ENCODE results near the gene HCN3. TPM values are rescaled to one million over a fixed set of nuclear protein-coding genes. Genes with fewer than 3 reads are reported as not detected.
A peak's percentile ranks its signal among the peaks of the same experiment; 100 is the strongest.

HCN3 gene
- total and polyA plus RNA-seq, 2 of the 13 experiments (the other 11 are each of a cell fraction or from before 2014, with no cell fraction given): 2.4 to 10.2 TPM

DNA sequence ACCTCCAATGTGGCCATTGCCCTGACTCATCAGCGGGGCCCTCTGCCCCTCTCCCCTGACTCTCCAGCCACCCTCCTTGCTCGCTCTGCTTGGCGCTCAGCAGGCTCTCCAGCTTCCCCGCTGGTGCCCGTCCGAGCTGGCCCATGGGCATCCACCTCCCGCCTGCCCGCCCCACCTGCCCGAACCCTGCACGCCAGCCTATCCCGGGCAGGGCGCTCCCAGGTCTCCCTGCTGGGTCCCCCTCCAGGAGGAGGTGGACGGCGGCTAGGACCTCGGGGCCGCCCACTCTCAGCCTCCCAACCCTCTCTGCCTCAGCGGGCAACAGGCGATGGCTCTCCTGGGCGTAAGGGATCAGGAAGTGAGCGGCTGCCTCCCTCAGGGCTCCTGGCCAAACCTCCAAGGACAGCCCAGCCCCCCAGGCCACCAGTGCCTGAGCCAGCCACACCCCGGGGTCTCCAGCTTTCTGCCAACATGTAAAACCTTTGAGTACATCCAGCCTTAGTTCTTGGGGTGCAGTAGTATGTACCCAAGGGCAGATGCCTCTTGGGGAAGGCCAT is 10.8 kb downstream of the HCN3 start:
- Histone ChIP-seq H3K36me3 (replicated peaks in 1 of 2; ENCODE audit: control insufficient read depth in 1 of 2, insufficient read depth in 2 of 2, low read length in 2 of 2) (peaks cover 0 to 4% of the 10 kb centered on the region in 2 experiments; a peak in 2 of 5 replicates), H3K4me2 (ENCODE audit: low read depth, low read length) (no peak overlapping the region), H3K79me2 (ENCODE audit: insufficient read depth, low read length) (no peaks in the 10 kb centered on the region), H2AFZ (ENCODE audit: low read length) (no peak overlapping the region), H3K9ac (ENCODE audit: insufficient read depth, low read depth, low read length) (no peak overlapping the region), H3K27me3 (ENCODE audit: control insufficient read depth in 1 of 2, insufficient read depth in 2 of 2, low read length in 2 of 2) (no peaks in the 10 kb centered on the region), H4K20me1 (ENCODE audit: insufficient read depth, low read length) (no peaks in the 10 kb centered on the region), H3K27ac (ENCODE audit: extremely low read length, insufficient read depth, low read length) (peak overlapping the region; percentile 22), H3K4me1 (ENCODE audit: insufficient read depth, low read length) (peaks cover 40% of the 10 kb centered on the region), H3K4me3 (replicated peaks in 1 of 3; ENCODE audit: insufficient read depth in 1 of 3, low read depth in 2 of 3, low read length in 3 of 3) (no peak overlapping the region), H3K9me3 (ENCODE audit: low read length) (no peaks in the 10 kb centered on the region)
- CTCF ChIA-PET (ENCODE audit: low intra/inter-chr PET ratio, low total read pairs): no interaction called here
- 98% methylated on average over 16 of the region's 21 CpGs for WGBS (ENCODE audit: low lambda C conversion rate)
- POLR2A ChIA-PET: no interaction called here
- DNase-seq (ENCODE audit: low spot score) (no peak), FAIRE-seq (no peak), ATAC-seq (no peak)
- in situ Hi-C loops (cut with HindIII; ENCODE audit: extremely low pct_ligation_motif_present, low pct_unique_long_range_greater_than_20kb) (no loop called here), intact Hi-C loops (cut with micrococcal nuclease; ENCODE audit: unreplicated experiment) (no loop called here)
- BruUV-seq (replicated peaks): no TSS peak
- TF ChIP-seq, protein P1, sequence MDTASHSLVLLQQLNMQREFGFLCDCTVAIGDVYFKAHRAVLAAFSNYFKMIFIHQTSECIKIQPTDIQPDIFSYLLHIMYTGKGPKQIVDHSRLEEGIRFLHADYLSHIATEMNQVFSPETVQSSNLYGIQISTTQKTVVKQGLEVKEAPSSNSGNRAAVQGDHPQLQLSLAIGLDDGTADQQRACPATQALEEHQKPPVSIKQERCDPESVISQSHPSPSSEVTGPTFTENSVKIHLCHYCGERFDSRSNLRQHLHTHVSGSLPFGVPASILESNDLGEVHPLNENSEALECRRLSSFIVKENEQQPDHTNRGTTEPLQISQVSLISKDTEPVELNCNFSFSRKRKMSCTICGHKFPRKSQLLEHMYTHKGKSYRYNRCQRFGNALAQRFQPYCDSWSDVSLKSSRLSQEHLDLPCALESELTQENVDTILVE (CRISPR knock-in tag; IDR thresholded peaks at IDR 0.05): no peak
- TF ChIP-seq TEAD3 (CRISPR knock-in tag; optimal IDR thresholded peaks at IDR 0.05; ENCODE audit: borderline replicate concordance) (no peak), AGO2 (optimal IDR thresholded peaks at IDR 0.05; ENCODE audit: low read depth, low read length) (peak; percentile 77), U2AF1 (optimal IDR thresholded peaks at IDR 0.05; ENCODE audit: low read depth, low read length) (no peak), KLF9 (CRISPR knock-in tag; IDR thresholded peaks at IDR 0.05; ENCODE audit: low read depth) (no peak), KDM1A (CRISPR knock-in tag; IDR thresholded peaks at IDR 0.05) (no peak), SKI (IDR thresholded peaks at IDR 0.05; ENCODE audit: partially characterized antibody) (no peak), ZKSCAN8 (CRISPR knock-in tag; IDR thresholded peaks at IDR 0.05; ENCODE audit: borderline replicate concordance) (no peak), BORCS8-MEF2B (CRISPR knock-in tag; IDR thresholded peaks at IDR 0.05) (peak; percentile 43; the same call in 1 of the 2 replicates), CCAR2 (optimal IDR thresholded peaks at IDR 0.05; ENCODE audit: low read depth, low read length) (no peak), POLR2A (IDR thresholded peaks at IDR 0.05; ENCODE audit: insufficient read depth in 1 of 2, low read depth in 2 of 2, low read length in 2 of 2) (0 out of 4 replicates have a peak, but pooled peaks of 1 of the 2 experiments have one; percentile 14), SP140L (CRISPR knock-in tag; IDR thresholded peaks at IDR 0.05; ENCODE audit: borderline replicate concordance) (no peak), RBFOX2 (IDR thresholded peaks at IDR 0.05; ENCODE audit: low read depth, low read length) (peak; percentile 32; the same call in 1 of the 2 replicates), ZFP82 (CRISPR knock-in tag; IDR thresholded peaks at IDR 0.05; ENCODE audit: borderline replicate concordance) (no peak), ZFP37 (CRISPR knock-in tag; IDR thresholded peaks at IDR 0.05; ENCODE audit: borderline replicate concordance) (no peak), ARID2 (CRISPR knock-in tag; IDR thresholded peaks at IDR 0.05; ENCODE audit: borderline replicate concordance) (no peak)
- TF ChIP-seq, protein P2, sequence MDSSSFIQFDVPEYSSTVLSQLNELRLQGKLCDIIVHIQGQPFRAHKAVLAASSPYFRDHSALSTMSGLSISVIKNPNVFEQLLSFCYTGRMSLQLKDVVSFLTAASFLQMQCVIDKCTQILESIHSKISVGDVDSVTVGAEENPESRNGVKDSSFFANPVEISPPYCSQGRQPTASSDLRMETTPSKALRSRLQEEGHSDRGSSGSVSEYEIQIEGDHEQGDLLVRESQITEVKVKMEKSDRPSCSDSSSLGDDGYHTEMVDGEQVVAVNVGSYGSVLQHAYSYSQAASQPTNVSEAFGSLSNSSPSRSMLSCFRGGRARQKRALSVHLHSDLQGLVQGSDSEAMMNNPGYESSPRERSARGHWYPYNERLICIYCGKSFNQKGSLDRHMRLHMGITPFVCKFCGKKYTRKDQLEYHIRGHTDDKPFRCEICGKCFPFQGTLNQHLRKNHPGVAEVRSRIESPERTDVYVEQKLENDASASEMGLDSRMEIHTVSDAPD (CRISPR knock-in tag; IDR thresholded peaks at IDR 0.05): no peak
- TF ChIP-seq, protein P3, sequence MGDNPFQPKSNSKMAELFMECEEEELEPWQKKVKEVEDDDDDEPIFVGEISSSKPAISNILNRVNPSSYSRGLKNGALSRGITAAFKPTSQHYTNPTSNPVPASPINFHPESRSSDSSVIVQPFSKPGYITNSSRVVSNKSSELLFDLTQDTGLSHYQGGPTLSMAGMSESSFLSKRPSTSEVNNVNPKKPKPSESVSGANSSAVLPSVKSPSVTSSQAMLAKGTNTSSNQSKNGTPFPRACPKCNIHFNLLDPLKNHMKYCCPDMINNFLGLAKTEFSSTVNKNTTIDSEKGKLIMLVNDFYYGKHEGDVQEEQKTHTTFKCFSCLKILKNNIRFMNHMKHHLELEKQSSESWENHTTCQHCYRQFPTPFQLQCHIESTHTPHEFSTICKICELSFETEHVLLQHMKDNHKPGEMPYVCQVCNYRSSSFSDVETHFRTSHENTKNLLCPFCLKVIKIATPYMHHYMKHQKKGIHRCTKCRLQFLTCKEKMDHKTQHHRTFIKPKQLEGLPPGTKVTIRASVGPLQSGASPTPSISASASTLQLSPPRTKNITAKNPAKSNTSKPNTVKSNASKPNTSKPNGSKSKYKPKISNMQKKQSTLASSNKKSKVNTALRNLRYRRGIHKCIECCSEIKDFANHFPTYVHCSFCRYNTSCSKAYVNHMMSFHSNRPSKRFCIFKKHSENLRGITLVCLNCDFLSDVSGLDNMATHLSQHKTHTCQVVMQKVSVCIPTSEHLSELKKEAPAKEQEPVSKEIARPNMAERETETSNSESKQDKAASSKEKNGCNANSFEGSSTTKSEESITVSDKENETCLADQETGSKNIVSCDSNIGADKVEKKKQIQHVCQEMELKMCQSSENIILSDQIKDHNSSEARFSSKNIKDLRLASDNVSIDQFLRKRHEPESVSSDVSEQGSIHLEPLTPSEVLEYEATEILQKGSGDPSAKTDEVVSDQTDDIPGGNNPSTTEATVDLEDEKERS (CRISPR knock-in tag; IDR thresholded peaks at IDR 0.05): no peak
- TF ChIP-seq, protein P4, sequence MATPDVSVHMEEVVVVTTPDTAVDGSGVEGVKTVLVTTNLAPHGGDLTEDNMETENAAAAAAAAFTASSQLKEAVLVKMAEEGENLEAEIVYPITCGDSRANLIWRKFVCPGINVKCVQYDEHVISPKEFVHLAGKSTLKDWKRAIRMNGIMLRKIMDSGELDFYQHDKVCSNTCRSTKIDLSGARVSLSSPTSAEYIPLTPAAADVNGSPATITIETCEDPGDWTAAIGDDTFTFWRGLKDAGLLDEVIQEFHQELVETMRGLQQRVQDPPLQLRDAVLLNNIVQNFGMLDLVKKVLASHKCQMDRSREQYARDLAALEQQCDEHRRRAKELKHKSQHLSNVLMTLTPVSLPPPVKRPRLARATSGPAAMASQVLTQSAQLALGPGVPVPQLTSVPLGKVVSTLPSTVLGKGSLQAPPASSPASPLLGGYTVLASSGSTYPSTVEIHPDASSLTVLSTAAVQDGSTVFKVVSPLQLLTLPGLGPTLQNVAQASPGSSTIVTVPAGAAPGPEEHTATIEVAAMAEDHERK (CRISPR knock-in tag; IDR thresholded peaks at IDR 0.05; ENCODE audit: low read depth): no peak
